ENCODE results near the gene C22orf31.

C22orf31 gene

GRCh38 chr22:29060251-29060869 lies 1.3 kb downstream of the C22orf31 start:
- no peak overlapping the region for H3K4me3 ChIP-seq (ENCODE audit: control insufficient read depth, low read depth, low read length)
- DNase-seq (ENCODE audit: low read depth): no peak
- TF ChIP-seq CTCF (IDR thresholded peaks at IDR 0.05; ENCODE audit: control insufficient read depth, insufficient read depth, low read depth, low read length, missing control alignments): no peak

GRCh38 chr22:29056472-29056871 lies 5.2 kb downstream of the C22orf31 start:
- no peak for DNase-seq (ENCODE audit: low read depth)
- H3K4me3 ChIP-seq (ENCODE audit: control insufficient read depth, low read depth, low read length): no peak overlapping the region
- no peak for TF ChIP-seq CTCF (IDR thresholded peaks at IDR 0.05; ENCODE audit: control insufficient read depth, insufficient read depth, low read depth, low read length, missing control alignments)

GRCh38 chr22:29055192-29055830 lies 6.3 kb downstream of the C22orf31 start:
- TF ChIP-seq CTCF (IDR thresholded peaks at IDR 0.05; ENCODE audit: control insufficient read depth, insufficient read depth, low read depth, low read length, missing control alignments): no peak
- no peak for DNase-seq (ENCODE audit: low read depth)
- H3K4me3 ChIP-seq (ENCODE audit: control insufficient read depth, low read depth, low read length): no peak overlapping the region

GRCh38 chr22:29054251-29054767 lies 7.3 kb downstream of the C22orf31 start:
- H3K4me3 ChIP-seq (ENCODE audit: control insufficient read depth, low read depth, low read length): no peak overlapping the region
- TF ChIP-seq CTCF (IDR thresholded peaks at IDR 0.05; ENCODE audit: control insufficient read depth, insufficient read depth, low read depth, low read length, missing control alignments): no peak
- no peak for DNase-seq (ENCODE audit: low read depth)

- no peak overlapping the region for H3K4me3 ChIP-seq (ENCODE audit: control insufficient read depth, low read depth, low read length)
- DNase-seq (ENCODE audit: low read depth): no peak
- no peak for TF ChIP-seq CTCF (IDR thresholded peaks at IDR 0.05; ENCODE audit: control insufficient read depth, insufficient read depth, low read depth, low read length, missing control alignments)
Measured at GRCh38 chr22:29053048-29053702, 8.5 kb downstream of the C22orf31 start.

- no peak overlapping the region for H3K4me3 ChIP-seq (ENCODE audit: control insufficient read depth, low read depth, low read length)
- no peak for TF ChIP-seq CTCF (IDR thresholded peaks at IDR 0.05; ENCODE audit: control insufficient read depth, insufficient read depth, low read depth, low read length, missing control alignments)
- no peak for DNase-seq (ENCODE audit: low read depth)
Measured at GRCh38 chr22:29050457-29050856, 11.2 kb downstream of the C22orf31 start.
